HG03103 (cell line): ENCODE data around the gene EEF2K.
A peak's percentile ranks its signal among the peaks of the same experiment; 100 is the strongest.
"Not testable (repeated sequence)": the region's sequence is repeated elsewhere in the genome, so short reads cannot be mapped to it uniquely, and the experiment has no call there.

Experiments used
- ATAC-seq: cut with Tn5 transposase; IDR thresholded peaks from one replicate; pipeline ENCODE4 v1.9.1; 2021; ENCODE audit warnings: low read depth; ENCODE audit not compliant: unreplicated experiment

The EEF2K gene

DNA sequence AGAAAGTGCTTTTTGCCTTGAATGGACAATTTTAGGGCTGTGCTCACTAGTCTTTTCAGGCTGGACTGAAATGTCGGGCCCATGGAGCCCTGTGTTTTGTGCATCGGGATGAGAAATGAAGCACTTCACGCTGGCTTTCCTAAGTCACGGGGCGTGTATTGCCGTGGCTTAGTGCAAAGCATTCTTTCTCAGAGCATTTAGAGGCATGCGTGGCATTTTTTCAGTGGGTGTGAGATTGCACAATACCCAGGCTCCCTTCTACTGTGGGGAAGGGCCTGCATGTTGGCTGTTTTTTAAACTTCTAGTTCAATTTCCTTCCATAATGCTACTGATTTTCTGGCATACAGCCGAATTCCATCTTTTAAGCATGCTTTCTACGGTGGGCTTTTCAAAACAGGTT lies 78.6 kb downstream of the EEF2K start:
- ATAC-seq: no peak

DNA sequence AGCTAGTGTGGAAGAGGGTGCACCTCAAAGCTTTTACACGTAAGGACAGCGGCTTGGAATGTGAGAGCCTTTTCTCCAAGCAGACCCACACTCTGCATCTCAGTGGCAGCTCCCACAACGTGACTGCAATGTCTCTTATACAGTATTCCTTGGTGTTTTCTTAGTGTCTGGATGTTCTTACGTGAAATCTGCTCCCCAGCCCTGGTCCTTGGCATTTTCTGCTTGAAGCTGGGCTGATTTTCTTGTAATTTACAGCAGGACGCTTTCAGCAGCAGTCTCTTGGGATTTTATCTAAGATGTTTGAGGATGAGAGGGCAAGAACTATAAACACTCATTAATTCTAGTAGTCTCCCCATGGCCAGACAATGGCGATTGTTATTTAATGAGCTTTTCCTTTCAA lies 79.0 kb downstream of the EEF2K start:
- ATAC-seq: no peak

DNA sequence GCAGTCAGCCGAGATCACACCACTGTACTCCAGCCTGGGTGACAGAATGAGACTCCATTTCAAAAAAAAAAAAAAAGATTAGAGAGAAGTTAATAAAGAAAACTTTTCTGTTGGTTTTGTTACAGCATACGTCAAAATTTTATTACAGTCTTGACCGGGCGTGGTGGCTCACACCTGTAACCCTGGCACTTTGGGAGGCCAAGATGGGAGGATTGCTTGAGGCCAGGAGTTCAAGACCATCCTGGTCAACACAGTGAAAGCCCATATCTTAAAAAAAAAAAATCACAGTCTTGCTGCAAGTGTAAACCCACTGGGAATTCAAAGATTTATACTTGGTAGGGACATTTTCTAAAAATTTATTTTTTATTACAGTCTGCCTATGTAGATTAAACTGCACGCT lies 84.9 kb downstream of the EEF2K start:
- no peak for ATAC-seq

DNA sequence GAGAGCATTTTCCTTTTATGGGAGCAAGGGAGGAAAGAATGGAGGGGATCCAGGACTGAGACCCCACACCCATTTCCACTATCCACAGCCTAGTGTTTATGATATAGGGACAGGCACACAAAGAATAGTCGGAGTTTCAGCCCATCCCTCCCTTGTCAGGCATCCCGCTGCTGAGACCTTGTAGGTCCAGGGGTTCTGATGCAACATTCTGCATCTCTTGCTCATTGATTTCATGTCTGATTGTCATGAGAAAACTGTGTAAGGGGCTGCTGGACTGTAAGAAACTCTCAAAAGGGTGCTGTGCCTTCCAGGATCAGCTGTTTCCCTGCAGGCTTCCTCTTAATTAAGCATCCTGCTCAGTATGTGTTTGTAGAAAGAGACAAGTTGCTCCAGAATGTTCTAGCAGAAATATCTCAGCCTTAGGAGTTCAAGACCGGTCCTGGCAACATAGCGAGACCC lies 85.8 kb downstream of the EEF2K start:
- no peak for ATAC-seq

DNA sequence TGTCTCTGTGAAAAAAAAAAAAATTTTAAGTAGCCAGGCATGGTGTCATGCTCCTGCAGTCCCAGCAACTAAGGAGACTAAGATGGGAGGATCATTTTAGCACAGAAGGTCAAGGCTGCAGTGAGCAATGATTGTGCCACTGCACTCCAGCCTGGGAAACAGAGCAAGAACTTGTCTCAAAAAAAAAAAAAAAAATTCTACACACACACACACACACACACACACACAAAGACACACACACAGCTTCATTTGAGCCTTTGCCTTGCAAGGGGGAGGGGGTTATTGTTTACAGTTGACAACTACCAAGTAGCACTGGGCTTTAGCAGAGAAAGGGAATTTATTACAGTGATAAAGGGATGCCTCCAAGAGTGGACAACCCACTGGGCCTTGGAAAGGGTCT lies 86.2 kb downstream of the EEF2K start:
- no peak for ATAC-seq

DNA sequence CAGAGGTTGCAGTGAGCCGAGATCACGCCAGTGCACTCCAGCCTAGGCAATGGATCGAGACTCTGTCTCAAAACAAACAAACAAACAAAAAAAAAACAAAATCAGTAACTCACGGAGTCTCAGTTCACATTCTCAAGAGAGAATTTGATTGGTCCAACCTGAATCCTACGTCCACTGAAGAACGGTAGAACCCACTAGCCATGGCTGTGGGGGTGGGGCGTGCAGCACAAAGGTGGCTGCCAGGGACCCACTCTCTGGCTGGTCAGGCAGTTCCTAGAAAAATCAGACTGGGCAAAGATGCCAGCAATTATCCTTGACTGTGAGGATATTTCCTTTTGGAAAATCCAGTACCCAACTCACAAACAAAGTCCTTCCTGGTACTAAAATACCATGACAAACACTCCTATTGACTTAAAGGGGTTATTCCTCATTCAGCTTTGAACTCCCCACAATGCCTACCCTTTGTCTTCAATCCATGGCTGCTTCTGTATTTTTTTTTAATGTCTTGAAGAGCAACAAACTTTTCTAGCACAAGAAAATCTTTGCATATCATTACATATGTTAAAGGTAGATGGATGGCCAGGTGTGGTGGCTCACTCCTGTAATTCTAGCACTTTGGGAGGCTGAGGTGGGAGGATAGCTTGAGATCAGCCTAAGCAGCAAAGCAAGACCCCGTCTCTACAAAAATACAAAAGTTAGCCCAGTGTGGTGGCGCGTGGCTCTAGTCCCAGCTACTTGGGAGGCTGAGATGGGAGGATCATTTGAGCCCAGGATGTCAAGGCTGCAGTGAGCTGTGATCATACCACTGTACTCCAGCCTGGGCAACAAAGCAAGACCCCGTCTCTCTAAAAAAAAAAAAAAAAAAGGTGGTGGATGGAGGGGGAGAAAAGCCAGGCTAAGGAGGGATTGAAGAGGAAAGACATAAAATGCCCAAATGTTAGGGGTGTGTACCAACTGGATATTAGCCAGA lies 87.3 kb downstream of the EEF2K start:
- no peak for ATAC-seq

DNA sequence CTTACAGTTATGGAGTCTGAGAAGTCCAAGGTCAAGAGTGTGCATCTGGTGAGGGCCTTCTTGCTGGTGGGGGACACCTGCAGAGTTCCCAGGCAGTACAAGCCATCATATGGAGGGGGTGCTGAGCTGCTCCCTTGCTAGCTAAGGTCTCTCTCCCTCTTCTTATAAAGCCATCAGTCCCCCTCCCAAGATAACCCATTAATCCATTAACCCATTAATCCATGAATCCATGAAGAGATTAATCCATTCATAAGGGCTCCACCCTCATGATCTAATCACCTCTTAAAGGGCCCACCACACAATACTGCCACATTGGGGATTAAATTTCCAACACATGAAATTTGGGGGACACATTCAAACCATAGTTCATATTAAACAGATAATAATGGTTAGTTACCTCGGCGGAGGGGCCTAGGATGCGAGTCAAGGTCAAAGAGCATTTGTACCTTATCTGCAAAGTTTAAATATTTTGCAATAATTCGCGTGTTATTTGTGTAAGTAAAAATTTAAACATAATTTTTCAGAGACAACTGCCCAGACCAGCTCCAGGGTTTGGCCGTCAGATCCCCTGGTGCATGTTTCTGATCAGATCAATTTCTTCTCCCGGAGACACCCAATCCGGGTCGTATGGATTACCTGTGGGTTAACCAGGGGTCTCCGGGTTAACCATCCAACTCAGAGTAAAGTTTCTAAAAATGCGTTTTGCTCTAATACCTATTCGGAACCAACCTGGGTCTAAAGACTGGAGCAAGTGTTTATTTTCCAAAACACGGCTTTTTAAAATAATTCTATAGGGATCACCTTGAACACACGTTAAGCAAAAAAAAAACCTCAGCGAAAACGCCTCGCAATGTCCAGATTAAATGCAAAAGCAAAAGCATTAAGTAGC lies 90.4 kb downstream of the EEF2K start:
- ATAC-seq: no peak

DNA sequence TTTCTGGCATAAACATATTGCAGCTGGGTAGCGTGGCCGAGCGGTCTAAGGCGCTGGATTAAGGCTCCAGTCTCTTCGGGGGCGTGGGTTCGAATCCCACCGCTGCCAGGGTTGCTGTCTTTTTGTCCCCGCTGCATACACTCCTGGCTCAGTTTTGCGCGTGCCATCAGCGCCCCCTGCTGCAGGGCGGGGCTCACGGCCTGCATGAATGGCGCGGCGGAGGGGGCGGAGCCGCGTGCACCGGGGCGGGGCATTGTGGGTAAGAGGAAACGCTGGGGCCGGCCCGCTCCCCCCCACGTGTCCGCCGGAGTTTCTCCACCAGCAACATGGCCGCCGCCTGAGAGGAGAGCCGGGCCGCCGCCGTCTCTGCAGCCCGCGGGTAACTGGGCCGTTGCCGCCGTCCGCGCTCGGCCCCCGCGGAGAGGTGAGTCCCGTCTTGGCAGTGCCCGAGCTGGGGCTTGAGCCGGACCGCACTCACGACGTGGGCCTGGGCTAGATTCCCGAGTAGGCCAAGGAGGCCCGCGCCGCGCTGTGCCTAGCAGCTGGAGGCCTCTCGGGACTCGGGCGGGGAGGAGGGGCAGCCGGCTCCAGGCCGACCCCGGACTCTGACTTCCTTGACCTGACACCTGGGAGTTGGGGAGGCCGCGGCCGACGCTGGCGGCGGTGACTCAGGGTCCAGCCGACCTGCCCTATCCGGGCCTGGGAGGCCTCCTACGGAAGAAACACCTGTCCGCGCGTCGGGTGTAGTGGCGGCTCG lies 91.2 kb downstream of the EEF2K start, which contains the start of gene POLR3E:
Gene POLR3E (plus strand): TSS at position 296 of the 757 bp plus-strand sequence. CDS start 5,560 bp downstream, outside the sequence.
- ATAC-seq: peak; percentile 75

DNA sequence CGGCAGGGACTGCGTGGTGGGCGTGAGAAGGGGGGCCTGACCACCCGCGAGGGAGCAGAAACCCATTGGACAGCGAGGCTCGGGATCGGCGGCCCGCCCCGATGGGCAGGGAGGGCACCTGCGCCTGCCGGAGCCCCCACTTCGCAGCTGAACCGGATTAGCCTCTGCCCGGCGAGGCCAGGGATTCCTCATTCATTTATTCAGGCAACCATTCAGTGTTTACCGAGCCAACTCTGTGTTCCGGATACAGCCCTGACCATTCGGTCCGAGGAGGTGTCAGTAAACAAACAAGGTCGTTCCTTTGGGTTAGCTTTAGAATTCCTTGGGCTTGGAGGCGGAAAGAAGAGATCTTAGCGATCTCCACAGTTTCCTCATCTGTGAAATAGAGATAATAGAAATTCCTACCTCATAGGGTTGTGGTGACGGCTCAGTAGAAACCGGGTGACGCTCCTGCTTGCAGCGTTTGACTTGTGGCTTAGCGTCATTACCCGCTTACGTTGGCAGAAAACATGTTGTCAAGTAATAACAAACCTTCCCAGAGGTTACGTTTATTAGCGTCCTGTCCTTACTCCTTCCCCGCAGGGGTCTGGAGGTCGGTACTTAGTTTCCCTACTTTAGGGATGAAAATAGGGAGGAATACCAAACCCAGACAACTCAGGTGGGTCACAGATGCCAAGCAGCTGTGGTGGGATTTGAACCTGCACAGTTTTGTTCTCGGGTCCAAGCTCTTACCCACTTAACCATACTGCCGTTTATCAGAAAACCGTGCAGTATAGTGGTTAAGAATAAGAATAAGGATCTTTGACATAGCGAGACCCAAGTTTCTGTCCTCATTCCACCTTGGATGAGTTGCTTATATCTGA lies 92.0 kb downstream of the EEF2K start:
- ATAC-seq: peak; percentile 31

DNA sequence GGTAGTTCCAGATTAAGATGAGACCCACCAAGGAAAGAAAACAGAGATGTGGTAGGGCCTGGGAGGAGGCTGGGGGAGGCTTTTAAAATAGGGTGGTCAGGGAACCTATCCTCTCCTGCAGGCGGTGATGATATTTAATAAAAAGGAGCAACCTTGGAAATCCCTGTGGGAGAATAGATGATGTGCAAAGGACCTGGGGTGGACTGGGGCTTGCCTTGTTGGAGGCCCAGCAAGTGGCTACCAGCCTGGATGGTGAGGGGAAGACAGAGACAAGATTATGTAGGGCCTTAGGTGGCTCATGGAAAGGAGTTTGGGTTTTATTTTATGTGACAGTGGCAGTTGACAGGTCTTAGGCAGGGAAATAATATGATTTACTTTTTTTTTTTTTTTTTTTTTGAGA lies 93.0 kb downstream of the EEF2K start:
- no peak for ATAC-seq

DNA sequence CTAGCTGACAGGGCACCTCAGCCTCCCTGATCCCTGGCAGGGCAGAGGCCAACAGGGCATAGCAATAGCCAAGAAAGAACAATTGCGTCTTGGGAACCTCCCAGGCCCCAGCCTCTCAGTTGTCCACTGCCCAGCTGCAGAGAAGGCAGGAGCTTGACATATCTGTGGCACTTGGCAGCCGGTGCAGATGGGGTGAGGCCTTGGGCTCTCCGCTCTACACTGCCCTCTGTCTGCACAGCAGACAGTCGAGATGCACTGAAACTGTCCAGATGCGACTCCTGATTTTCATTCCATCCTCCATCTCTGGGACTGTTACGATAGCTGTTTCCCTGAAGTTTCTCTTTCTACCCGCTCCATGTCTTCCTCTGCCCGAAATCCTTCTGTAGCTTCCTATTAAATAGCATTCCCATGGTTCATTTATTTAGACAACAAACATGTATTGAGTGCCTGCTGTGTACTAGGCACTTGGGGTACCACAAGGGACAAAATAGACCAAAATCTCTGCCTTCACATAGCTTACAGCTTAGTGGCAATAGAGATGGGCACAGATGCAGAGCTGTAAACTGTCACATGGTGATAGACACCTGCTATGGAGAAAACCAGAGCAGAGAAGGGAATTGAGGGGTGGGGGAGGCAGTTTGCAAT lies 94.5 kb downstream of the EEF2K start:
- ATAC-seq: no peak

DNA sequence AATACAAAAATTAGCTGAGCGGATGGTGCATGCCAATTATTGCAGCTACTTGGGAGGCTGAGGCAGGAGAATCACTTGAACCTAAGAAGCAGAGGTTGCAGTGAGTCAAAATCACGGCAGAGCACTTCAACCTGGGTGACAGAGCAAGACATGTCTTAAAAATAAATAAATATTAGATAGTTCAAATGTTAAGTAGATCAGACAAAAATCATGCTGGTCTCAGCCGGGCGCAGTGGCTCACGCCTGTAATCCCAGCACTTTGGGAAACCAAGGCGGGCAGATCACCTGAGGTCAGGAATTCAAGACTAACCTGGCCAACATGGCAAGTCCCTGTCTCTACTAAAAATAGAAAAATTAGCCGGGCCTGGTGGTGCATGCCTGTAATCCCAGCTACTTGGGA lies 95.3 kb downstream of the EEF2K start:
- not testable (repeated sequence) for ATAC-seq

DNA sequence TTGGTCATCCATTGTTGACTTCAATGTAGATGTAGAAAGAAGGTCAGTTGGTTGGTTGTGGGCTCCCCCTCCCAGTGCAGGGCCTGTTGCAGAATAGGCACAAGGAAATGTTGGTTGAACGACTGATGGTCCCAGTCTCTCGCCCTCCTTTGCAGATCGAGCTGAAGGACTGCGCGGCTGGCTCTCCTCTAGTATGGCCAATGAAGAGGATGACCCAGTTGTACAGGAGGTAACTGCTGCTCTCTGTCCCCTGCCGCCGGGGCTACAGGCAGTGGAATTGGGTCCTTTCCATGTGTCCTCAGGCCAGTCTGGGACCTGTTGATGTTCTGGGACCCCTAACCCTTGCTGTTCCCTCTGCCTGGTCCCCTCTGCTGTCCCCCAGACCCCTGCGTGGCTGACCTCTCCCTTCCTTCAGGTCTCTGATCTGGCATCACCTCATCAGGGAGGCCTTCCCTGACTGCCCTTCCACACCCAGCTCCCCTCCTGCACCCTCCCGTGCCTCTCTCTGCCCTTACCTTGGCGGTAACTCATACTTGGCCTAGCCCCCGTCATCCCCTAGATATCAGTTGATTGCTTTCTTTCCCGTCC lies 96.8 kb downstream of the EEF2K start:
- no peak for ATAC-seq

DNA sequence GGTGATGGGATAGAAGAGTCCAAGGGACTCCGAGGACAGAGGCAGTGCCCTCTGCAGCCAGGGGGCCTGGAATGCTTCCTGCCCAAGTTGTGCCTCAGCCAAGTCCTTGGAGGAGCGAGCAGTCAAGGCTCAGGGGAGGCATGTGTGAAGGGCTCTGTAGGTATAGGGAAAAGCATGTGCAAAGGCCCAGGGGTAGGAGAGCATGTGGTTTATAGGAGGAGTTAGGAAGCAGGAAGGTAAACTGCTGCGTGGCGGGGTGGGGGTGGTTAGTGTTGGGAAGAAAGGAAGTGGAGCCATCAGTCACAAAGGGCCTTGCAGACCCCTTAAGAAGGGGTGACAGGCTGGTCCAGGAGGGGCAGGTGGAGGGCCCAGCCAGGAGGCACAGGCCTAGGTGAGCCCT lies 98.3 kb downstream of the EEF2K start:
- no peak for ATAC-seq

DNA sequence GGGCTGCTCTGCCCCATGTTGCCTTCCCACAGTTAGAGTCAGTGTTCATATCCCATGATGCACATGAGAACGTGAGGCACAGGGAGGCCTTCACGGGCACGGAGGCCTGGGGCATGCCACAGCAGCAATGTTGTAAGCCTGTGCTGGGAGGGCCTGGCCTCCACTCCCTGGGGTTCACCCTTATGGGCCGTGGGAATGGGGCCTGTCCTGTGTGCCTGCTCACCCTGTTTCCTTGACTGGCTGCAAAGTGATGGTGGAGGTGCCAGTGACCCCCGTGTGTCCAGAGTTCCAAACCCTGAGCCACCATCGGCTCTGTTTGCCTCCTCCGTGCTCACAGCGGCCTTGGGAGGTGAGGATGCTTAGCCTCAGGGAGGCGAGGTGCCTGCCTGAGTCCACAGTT lies 100.7 kb downstream of the EEF2K start:
- ATAC-seq: no peak

DNA sequence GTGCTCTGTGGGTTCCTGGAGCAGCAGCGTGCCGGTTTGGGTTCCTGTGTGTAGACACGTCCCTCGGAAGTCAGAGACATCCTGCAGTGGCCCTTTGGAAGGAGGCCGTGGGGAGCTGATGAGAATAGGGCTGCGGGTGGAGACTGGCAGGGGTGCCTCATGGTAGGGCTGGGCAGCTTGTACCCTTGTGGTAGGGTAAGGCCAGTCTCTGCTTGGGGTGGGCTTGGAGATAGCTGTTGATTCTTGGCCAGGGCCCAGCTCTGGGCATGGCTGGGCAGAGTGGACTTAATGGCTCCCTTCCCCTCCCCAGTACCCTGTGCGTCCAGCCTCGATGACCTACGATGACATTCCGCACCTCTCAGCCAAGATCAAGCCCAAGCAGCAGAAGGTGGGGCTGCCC lies 101.8 kb downstream of the EEF2K start:
- no peak for ATAC-seq

DNA sequence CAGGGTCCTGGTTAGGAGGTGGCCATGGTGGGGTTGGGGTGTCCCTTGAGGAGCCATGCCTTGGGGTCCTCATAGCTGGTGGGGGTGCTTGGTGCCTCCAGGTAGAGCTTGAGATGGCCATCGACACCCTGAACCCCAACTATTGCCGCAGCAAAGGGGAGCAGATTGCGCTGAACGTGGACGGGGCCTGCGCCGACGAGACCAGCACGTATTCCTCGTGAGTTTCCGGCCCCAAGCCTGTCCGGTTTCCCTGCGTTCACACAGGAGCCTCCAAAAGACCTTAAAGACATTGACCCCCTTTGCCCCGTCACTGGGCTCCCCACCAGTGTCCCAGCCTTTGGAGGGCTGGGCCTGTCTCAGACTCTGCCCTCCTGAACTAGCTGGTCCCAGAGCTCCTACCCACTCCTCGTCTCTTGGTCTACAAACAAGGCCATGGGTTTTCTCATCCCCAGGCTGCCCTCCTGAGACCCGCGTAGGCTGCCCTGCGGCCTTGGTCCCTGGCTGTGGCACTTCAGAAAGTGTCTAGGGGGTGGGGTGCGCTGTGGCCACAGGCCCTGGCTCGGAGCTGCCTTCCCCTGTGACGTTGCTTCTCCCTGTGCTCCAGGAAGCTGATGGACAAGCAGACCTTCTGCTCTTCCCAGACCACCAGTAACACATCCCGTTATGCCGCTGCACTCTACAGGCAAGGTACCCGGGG lies 102.9 kb downstream of the EEF2K start:
- no peak for ATAC-seq

DNA sequence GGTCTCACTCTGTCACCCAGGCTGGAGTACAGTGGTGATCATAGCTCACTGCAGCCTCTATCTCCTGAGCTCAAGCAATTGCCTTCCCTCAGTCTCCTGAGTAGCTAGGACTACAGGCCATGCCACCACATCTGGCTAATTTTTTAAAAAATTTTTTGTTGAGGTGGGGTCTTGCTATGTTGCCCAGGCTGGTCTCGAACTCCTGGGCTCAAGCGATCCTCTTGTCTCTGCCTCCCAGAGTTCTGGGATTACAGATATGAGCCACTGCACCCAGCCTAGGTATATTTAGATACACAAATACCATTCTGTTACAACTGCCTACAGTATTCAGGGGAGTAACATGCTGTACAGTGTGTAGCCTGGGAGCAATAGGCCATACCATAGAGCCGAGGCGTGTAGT lies 105.4 kb downstream of the EEF2K start:
- ATAC-seq: no peak
